Suprapubic skin (tissue), 4 donors: ENCODE measurements around the gene PLCZ1.

ENCODE experiments used
- EP300 ChIP-seq: sonication (generic); formaldehyde crosslinking; IDR thresholded peaks from one replicate; pipeline ENCODE4 v1.6.1; 2017; ENCODE audit warnings: antibody characterized with exemption
- POLR2A ChIP-seq, 2 donors: fragments of 450-650 bp; IDR thresholded peaks; one replicate each; pipeline ENCODE4 v1.6.1; 2017; ENCODE audit warnings: antibody characterized with exemption in 2 of 2, mild to moderate bottlenecking in 2 of 2, moderate library complexity in 2 of 2
- POLR2AphosphoS5 ChIP-seq, 3 donors: sonication (generic); formaldehyde crosslinking; IDR thresholded peaks; one replicate each; pipeline ENCODE4 v1.6.1; 2017; ENCODE audit warnings: antibody characterized with exemption in 3 of 3
- TF ChIP-seq, protein P1 (sequence below), 2 donors: fragments of 200-600 bp in 1 of 2; fragments of 450-650 bp in 1 of 2; sonication (generic) in 1 of 2; IDR thresholded peaks; one replicate each; pipeline ENCODE4 v1.5.1; 2016 to 2019; ENCODE audit warnings: antibody characterized with exemption in 2 of 2, mild to moderate bottlenecking in 1 of 2, moderate library complexity in 1 of 2

DNA sequence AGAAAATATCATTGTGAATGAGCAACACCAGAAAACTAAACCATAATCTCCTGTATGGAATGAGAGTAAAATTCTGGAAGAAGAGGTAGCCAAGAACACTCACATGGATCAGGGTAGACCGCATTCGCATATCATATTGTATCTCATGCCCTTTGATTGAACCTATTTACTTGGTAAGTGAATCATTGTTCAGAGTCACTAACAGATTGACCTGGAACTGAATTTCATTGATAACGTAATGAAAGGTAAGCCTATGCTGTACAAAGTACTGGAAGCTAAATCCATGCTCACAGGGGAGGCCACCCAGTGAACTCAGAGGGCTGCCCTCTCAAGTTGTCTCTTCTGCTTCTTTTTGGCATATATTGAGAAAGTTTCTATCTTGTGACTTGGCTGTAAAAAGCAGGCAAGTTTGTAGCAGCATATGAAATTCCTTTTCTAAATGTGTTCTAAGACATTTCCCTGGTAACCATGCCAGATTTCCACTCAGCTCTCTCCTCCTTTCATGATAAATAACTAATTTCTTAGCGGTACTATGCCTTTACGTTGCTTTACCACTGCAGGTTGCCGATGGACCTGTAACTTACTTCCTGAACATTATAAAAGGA lies 91.4 kb downstream of the PLCZ1 start:
- TF ChIP-seq, protein P1, sequence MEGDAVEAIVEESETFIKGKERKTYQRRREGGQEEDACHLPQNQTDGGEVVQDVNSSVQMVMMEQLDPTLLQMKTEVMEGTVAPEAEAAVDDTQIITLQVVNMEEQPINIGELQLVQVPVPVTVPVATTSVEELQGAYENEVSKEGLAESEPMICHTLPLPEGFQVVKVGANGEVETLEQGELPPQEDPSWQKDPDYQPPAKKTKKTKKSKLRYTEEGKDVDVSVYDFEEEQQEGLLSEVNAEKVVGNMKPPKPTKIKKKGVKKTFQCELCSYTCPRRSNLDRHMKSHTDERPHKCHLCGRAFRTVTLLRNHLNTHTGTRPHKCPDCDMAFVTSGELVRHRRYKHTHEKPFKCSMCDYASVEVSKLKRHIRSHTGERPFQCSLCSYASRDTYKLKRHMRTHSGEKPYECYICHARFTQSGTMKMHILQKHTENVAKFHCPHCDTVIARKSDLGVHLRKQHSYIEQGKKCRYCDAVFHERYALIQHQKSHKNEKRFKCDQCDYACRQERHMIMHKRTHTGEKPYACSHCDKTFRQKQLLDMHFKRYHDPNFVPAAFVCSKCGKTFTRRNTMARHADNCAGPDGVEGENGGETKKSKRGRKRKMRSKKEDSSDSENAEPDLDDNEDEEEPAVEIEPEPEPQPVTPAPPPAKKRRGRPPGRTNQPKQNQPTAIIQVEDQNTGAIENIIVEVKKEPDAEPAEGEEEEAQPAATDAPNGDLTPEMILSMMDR (IDR thresholded peaks at IDR 0.05): no peak
- TF ChIP-seq POLR2A (IDR thresholded peaks at IDR 0.05) (no peak), POLR2AphosphoS5 (IDR thresholded peaks at IDR 0.05) (no peak), EP300 (no peak)
